ENCODE measurements around the gene ZNF800. TPM values are rescaled to one million over a fixed set of nuclear protein-coding genes. Genes with fewer than 3 reads are reported as not detected.

ZNF800 gene
- total RNA-seq, 1 experiment from 2014 or later: 32.4 TPM

DNA sequence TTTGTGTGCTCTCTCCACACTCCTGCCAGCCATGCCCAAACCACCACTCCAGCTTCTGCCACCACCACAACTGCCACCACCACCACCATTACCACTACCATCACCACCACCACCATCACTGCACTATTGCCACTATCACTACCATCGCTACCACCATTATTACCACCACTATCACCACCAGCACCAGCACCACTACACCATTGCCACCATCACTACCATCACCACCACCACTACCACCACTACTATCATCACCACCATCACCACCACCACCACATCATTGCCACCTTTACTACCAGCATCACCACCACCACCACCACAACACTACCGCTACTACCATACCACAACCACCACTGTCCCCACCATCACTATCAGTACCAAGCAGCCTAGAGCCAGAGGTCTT, 26.0 kb upstream of the ZNF800 start:
- ChIA-PET CTCF (no interaction called here), POLR2A (ENCODE audit: unreplicated experiment) (no interaction called here)
- Histone ChIP-seq H3K79me2 (ENCODE audit: low read depth) (no peaks in the 10 kb centered on the region), H3F3A (ENCODE audit: insufficient read depth, low read depth) (no peaks in the 10 kb centered on the region), H3K9me3 (ENCODE audit: insufficient read depth, low read depth) (no peaks in the 10 kb centered on the region), H3K4me1 (replicated peaks; ENCODE audit: insufficient read depth) (no peaks in the 10 kb centered on the region), H3K36me3 (ENCODE audit: low read depth) (no peaks in the 10 kb centered on the region), H4K20me1 (ENCODE audit: insufficient read depth) (no peaks in the 10 kb centered on the region), H3K4me3 (no peak overlapping the region), H2AFZ (no peak overlapping the region), H3K27ac (no peak overlapping the region), H3K27me3 (ENCODE audit: insufficient read depth, low read depth) (peaks cover 4% of the 10 kb centered on the region; the same call in 1 of the 2 replicates), H3K4me2 (no peak overlapping the region), H3K9me2 (ENCODE audit: insufficient read depth) (no peaks in the 10 kb centered on the region)
- intact Hi-C loops (cut with micrococcal nuclease; ENCODE audit: unreplicated experiment): no loop called here
- no peak for DNase-seq
- no TSS peak for BruUV-seq (replicated peaks)
- TF ChIP-seq, protein P1, sequence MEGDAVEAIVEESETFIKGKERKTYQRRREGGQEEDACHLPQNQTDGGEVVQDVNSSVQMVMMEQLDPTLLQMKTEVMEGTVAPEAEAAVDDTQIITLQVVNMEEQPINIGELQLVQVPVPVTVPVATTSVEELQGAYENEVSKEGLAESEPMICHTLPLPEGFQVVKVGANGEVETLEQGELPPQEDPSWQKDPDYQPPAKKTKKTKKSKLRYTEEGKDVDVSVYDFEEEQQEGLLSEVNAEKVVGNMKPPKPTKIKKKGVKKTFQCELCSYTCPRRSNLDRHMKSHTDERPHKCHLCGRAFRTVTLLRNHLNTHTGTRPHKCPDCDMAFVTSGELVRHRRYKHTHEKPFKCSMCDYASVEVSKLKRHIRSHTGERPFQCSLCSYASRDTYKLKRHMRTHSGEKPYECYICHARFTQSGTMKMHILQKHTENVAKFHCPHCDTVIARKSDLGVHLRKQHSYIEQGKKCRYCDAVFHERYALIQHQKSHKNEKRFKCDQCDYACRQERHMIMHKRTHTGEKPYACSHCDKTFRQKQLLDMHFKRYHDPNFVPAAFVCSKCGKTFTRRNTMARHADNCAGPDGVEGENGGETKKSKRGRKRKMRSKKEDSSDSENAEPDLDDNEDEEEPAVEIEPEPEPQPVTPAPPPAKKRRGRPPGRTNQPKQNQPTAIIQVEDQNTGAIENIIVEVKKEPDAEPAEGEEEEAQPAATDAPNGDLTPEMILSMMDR (conservative IDR thresholded peaks at IDR 0.05): no peak
- TF ChIP-seq EZH2 (IDR thresholded peaks at IDR 0.05; ENCODE audit: low read depth): no peak

DNA sequence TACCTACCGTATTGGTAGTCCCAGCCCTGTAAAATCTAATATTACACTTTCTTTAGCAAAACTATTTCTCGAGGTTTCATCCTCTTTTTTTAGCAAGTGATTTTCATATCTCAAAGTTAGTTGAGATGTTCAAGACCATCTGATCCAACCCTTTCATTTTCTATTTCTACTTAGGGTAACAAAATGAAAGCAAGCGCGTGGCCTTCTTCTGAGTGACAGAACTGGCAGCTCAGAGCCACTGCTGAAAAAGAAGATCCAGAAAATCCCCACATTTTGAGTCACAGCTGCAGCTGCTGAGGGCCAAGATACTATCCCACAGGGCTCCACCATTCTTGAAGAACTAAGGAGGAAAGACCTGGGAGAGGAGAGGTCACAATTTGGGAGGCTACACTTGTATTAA, 24.8 kb upstream of the ZNF800 start:
- no peaks in the 10 kb centered on the region for H3K9me3 ChIP-seq (ENCODE audit: insufficient read depth, low read depth)
- H3K4me2 ChIP-seq: no peak overlapping the region
- H3K9me2 ChIP-seq (ENCODE audit: insufficient read depth): no peaks in the 10 kb centered on the region
- H3K4me1 ChIP-seq (replicated peaks; ENCODE audit: insufficient read depth): no peaks in the 10 kb centered on the region
- intact Hi-C loops (cut with micrococcal nuclease; ENCODE audit: unreplicated experiment): no loop called here
- no peaks in the 10 kb centered on the region for H4K20me1 ChIP-seq (ENCODE audit: insufficient read depth)
- H3F3A ChIP-seq (ENCODE audit: insufficient read depth, low read depth): no peaks in the 10 kb centered on the region
- H3K4me3 ChIP-seq: no peak overlapping the region
- no peaks in the 10 kb centered on the region for H3K36me3 ChIP-seq (ENCODE audit: low read depth)
- H2AFZ ChIP-seq: no peak overlapping the region
- ChIA-PET POLR2A (ENCODE audit: unreplicated experiment) (no interaction called here), CTCF (no interaction called here)
- H3K27ac ChIP-seq: no peak overlapping the region
- BruUV-seq (replicated peaks): no TSS peak
- no peaks in the 10 kb centered on the region for H3K79me2 ChIP-seq (ENCODE audit: low read depth)
- DNase-seq: no peak
- peaks cover 4% of the 10 kb centered on the region; the same call in 1 of the 2 replicates for H3K27me3 ChIP-seq (ENCODE audit: insufficient read depth, low read depth)
- no peak for TF ChIP-seq EZH2 (IDR thresholded peaks at IDR 0.05; ENCODE audit: low read depth)
- TF ChIP-seq, protein P1 (conservative IDR thresholded peaks at IDR 0.05): no peak

DNA sequence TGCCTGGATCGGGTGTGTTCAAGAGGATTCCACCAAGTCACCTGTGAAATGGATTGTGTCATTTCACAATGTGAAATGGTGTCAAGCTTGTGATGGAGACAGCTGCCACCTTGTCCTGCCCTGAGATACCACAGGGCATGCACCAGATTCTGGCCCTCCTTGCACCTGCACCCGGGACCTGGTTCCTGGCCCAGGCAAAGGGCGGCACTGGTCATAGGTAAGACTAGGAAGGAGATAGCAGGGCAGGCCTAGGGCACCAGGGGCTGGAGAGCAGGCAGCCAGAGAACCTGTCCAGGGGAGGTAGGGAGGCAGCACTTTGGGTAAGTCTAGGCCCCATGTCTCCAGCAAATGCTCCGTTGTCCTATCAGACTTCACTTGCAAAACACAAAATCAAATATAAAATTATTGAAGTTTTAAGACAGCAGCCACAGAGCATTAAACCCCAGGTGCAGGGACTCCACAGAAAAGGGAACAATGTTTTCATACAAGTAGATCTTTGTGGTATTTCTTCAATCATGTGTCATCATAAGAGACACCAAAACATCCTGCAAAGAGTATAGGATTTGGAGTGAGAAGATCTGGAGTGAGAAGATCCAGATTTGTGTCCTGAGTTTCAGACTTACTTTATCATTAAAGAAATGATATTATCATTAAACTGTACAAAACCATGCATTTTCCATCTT, 22.7 kb upstream of the ZNF800 start:
- Histone ChIP-seq H3K9me2 (ENCODE audit: insufficient read depth) (0 out of 2 replicates have a peak, but pooled peaks cover 4% of the 10 kb centered on the region), H3K27ac (no peak overlapping the region), H3K36me3 (ENCODE audit: low read depth) (no peaks in the 10 kb centered on the region), H3K4me1 (replicated peaks; ENCODE audit: insufficient read depth) (no peaks in the 10 kb centered on the region), H4K20me1 (ENCODE audit: insufficient read depth) (peaks cover 6% of the 10 kb centered on the region; the same call in 1 of the 2 replicates), H3K27me3 (ENCODE audit: insufficient read depth, low read depth) (peaks cover 4% of the 10 kb centered on the region; the same call in 1 of the 2 replicates), H3K9me3 (ENCODE audit: insufficient read depth, low read depth) (no peaks in the 10 kb centered on the region), H3K79me2 (ENCODE audit: low read depth) (no peaks in the 10 kb centered on the region), H3K4me2 (no peak overlapping the region), H3F3A (ENCODE audit: insufficient read depth, low read depth) (no peaks in the 10 kb centered on the region), H2AFZ (no peak overlapping the region), H3K4me3 (no peak overlapping the region)
- ChIA-PET POLR2A (ENCODE audit: unreplicated experiment) (no interaction called here), CTCF (no interaction called here)
- no TSS peak for BruUV-seq (replicated peaks)
- DNase-seq: no peak
- intact Hi-C loops (cut with micrococcal nuclease; ENCODE audit: unreplicated experiment): no loop called here
- TF ChIP-seq, protein P1 (conservative IDR thresholded peaks at IDR 0.05): no peak
- no peak for TF ChIP-seq EZH2 (IDR thresholded peaks at IDR 0.05; ENCODE audit: low read depth)

Measured in PC-9 (cell line).